Measurements from ENCODE around the gene ANKRD31.

ANKRD31 gene

GRCh38 chr5:75050415-75050814 is 186.3 kb downstream of the ANKRD31 start:
- H3K9me3 ChIP-seq (ENCODE audit: insufficient read depth, low read depth, low read length) = no peaks in the 10 kb centered on the region
- no peak overlapping the region; the same call in 1 of the 2 replicates for H2AFZ ChIP-seq (ENCODE audit: low read length)
- H3K4me3 ChIP-seq (ENCODE audit: low read length, poor library complexity, severe bottlenecking) = peak overlapping the region; percentile 90

GRCh38 chr5:75049456-75050351 is 187.0 kb downstream of the ANKRD31 start:
- TF ChIP-seq EZH2phosphoT487 (IDR thresholded peaks at IDR 0.05; ENCODE audit: borderline replicate concordance) (no peak), CTCF (conservative IDR thresholded peaks at IDR 0.05; ENCODE audit: low read length) (peak; percentile 92)
- H3K9ac ChIP-seq (ENCODE audit: low read depth, low read length, poor library complexity, severe bottlenecking) = peak overlapping the region; percentile 94
- no peaks in the 10 kb centered on the region for H3K9me2 ChIP-seq (replicated peaks; ENCODE audit: low read depth, low read length)
- no peaks in the 10 kb centered on the region for H3K9me3 ChIP-seq (ENCODE audit: insufficient read depth, low read depth, low read length)
- peaks cover 11% of the 10 kb centered on the region; the same call in 1 of the 2 replicates for H3K36me3 ChIP-seq (ENCODE audit: insufficient read depth, low read length)
- peaks cover 86% of the 10 kb centered on the region for H3K79me2 ChIP-seq (ENCODE audit: insufficient read depth, low read length)
- H3K4me2 ChIP-seq (ENCODE audit: low read depth, low read length, poor library complexity, severe bottlenecking) = peak overlapping the region; percentile 88
- H2AFZ ChIP-seq (ENCODE audit: low read length) = peak overlapping the region; percentile 16; the same call in 1 of the 2 replicates
- no peaks in the 10 kb centered on the region for H4K20me1 ChIP-seq (ENCODE audit: insufficient read depth, low read length, poor library complexity, severe bottlenecking)
- peaks cover 84% of the 10 kb centered on the region for H3K4me1 ChIP-seq (ENCODE audit: insufficient read depth, low read length, poor library complexity, severe bottlenecking)
- H3K4me3 ChIP-seq (ENCODE audit: low read length, poor library complexity, severe bottlenecking) = peak overlapping the region; percentile 90
- H3K27me3 ChIP-seq (ENCODE audit: insufficient read depth, low read length, poor library complexity, severe bottlenecking) = no peaks in the 10 kb centered on the region
- H3F3A ChIP-seq (ENCODE audit: low read depth) = no peaks in the 10 kb centered on the region

More at GRCh38 chr5:75050415-75050814, 186.3 kb downstream of the ANKRD31 start:
- Histone ChIP-seq H3K4me2 (ENCODE audit: low read depth, low read length, poor library complexity, severe bottlenecking) (peak overlapping the region; percentile 88), H3K79me2 (ENCODE audit: insufficient read depth, low read length) (peaks cover 86% of the 10 kb centered on the region), H3K9me2 (replicated peaks; ENCODE audit: low read depth, low read length) (no peaks in the 10 kb centered on the region), H3K9ac (ENCODE audit: low read depth, low read length, poor library complexity, severe bottlenecking) (peak overlapping the region; percentile 94), H3K27me3 (ENCODE audit: insufficient read depth, low read length, poor library complexity, severe bottlenecking) (no peaks in the 10 kb centered on the region), H3K36me3 (ENCODE audit: insufficient read depth, low read length) (peaks cover 7% of the 10 kb centered on the region; the same call in 1 of the 2 replicates), H3F3A (ENCODE audit: low read depth) (no peaks in the 10 kb centered on the region), H4K20me1 (ENCODE audit: insufficient read depth, low read length, poor library complexity, severe bottlenecking) (no peaks in the 10 kb centered on the region), H3K4me1 (ENCODE audit: insufficient read depth, low read length, poor library complexity, severe bottlenecking) (peaks cover 84% of the 10 kb centered on the region)
- TF ChIP-seq EZH2phosphoT487 (IDR thresholded peaks at IDR 0.05; ENCODE audit: borderline replicate concordance) (no peak), CTCF (conservative IDR thresholded peaks at IDR 0.05; ENCODE audit: low read length) (peak; percentile 39)

GRCh38 chr5:75048457-75048953 is 188.2 kb downstream of the ANKRD31 start:
- Histone ChIP-seq H3K9me3 (ENCODE audit: insufficient read depth, low read depth, low read length) (no peaks in the 10 kb centered on the region), H3F3A (ENCODE audit: low read depth) (no peaks in the 10 kb centered on the region), H3K4me2 (ENCODE audit: low read depth, low read length, poor library complexity, severe bottlenecking) (peak overlapping the region; percentile 88), H3K4me3 (ENCODE audit: low read length, poor library complexity, severe bottlenecking) (peak overlapping the region; percentile 90), H3K79me2 (ENCODE audit: insufficient read depth, low read length) (peaks cover 78% of the 10 kb centered on the region), H3K36me3 (ENCODE audit: insufficient read depth, low read length) (peaks cover 14% of the 10 kb centered on the region; the same call in 1 of the 2 replicates), H3K4me1 (ENCODE audit: insufficient read depth, low read length, poor library complexity, severe bottlenecking) (peaks cover 82% of the 10 kb centered on the region), H3K27me3 (ENCODE audit: insufficient read depth, low read length, poor library complexity, severe bottlenecking) (no peaks in the 10 kb centered on the region), H3K9ac (ENCODE audit: low read depth, low read length, poor library complexity, severe bottlenecking) (peak overlapping the region; percentile 94), H3K9me2 (replicated peaks; ENCODE audit: low read depth, low read length) (no peaks in the 10 kb centered on the region), H4K20me1 (ENCODE audit: insufficient read depth, low read length, poor library complexity, severe bottlenecking) (no peaks in the 10 kb centered on the region), H2AFZ (ENCODE audit: low read length) (no peak overlapping the region; the same call in 1 of the 2 replicates)
- no peak for TF ChIP-seq CTCF (conservative IDR thresholded peaks at IDR 0.05; ENCODE audit: low read length)
